HL-60 (cell line): ENCODE data around the gene TMEM233.

Experiments
- DNase-seq, 2 experiments: peaks; one replicate each; pipeline ENCODE4 v3.0.0-alpha.2; 2010 to 2020; ENCODE audit warnings: low read depth in 1 of 2, low spot score in 1 of 2
- H3K27ac ChIP-seq: fragments of 250-450 bp; sonication (Bioruptor Pico); replicated peaks from 2 replicates; pipeline ENCODE4 v1.5.1; 2020; ENCODE audit warnings: mild to moderate bottlenecking, moderate library complexity
- H3K27me3 ChIP-seq: fragments of 250-450 bp; sonication (Bioruptor Pico); 2 replicates; pipeline ENCODE4 v1.5.1; 2021; ENCODE audit warnings: mild to moderate bottlenecking, moderate library complexity; ENCODE audit not compliant: insufficient read depth, poor library complexity, severe bottlenecking
- H3K4me3 ChIP-seq: replicated peaks from 2 replicates; pipeline ENCODE4 v1.5.1; 2011; ENCODE audit warnings: mild to moderate bottlenecking, control low read depth, low read length; ENCODE audit not compliant: insufficient read depth
- GABPA ChIP-seq: IDR thresholded peaks from 2 replicates; pipeline ENCODE4 v1.6.1; 2012; ENCODE audit warnings: low read depth
- POLR2AphosphoS5 ChIP-seq: IDR thresholded peaks from 2 replicates; pipeline ENCODE4 v1.6.1; 2012; ENCODE audit warnings: low read depth
- SPI1 ChIP-seq: IDR thresholded peaks from 2 replicates; pipeline ENCODE4 v1.6.1; 2012; ENCODE audit warnings: low read depth, mild to moderate bottlenecking, borderline replicate concordance
- TF ChIP-seq, protein P1 (sequence below): IDR thresholded peaks from 2 replicates; pipeline ENCODE4 v1.6.1; 2012; ENCODE audit warnings: low read depth; ENCODE audit not compliant: insufficient replicate concordance
- TF ChIP-seq, protein P2 (sequence below): IDR thresholded peaks from one replicate; pipeline ENCODE4 v1.5.1; 2011; ENCODE audit warnings: low read length, control low read depth, inconsistent platforms; ENCODE audit not compliant: insufficient read depth

The TMEM233 gene

DNA sequence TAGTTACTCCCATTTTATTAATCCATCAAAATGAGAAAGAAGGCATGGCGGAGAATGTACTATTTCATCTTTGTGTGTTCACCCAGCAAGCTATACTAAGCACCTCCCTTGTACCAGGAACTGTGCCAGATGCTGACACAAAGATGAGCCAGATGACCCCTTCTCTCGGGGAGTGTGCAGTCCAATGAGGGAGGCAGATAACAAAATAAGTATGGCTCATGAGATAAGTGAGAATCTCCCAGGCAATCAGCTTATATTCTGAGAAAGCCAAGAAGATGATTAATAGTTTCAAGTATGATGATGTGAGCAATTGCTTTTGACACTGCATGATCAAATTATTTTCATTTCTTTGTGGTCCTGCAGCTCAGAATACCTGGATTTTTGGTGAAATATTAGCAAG lies 1.3 kb upstream of the TMEM233 start:
- TF ChIP-seq GABPA (no peak), POLR2AphosphoS5 (no peak), SPI1 (no peak)
- TF ChIP-seq, protein P1, sequence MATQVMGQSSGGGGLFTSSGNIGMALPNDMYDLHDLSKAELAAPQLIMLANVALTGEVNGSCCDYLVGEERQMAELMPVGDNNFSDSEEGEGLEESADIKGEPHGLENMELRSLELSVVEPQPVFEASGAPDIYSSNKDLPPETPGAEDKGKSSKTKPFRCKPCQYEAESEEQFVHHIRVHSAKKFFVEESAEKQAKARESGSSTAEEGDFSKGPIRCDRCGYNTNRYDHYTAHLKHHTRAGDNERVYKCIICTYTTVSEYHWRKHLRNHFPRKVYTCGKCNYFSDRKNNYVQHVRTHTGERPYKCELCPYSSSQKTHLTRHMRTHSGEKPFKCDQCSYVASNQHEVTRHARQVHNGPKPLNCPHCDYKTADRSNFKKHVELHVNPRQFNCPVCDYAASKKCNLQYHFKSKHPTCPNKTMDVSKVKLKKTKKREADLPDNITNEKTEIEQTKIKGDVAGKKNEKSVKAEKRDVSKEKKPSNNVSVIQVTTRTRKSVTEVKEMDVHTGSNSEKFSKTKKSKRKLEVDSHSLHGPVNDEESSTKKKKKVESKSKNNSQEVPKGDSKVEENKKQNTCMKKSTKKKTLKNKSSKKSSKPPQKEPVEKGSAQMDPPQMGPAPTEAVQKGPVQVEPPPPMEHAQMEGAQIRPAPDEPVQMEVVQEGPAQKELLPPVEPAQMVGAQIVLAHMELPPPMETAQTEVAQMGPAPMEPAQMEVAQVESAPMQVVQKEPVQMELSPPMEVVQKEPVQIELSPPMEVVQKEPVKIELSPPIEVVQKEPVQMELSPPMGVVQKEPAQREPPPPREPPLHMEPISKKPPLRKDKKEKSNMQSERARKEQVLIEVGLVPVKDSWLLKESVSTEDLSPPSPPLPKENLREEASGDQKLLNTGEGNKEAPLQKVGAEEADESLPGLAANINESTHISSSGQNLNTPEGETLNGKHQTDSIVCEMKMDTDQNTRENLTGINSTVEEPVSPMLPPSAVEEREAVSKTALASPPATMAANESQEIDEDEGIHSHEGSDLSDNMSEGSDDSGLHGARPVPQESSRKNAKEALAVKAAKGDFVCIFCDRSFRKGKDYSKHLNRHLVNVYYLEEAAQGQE, result no peak
- TF ChIP-seq, protein P2, sequence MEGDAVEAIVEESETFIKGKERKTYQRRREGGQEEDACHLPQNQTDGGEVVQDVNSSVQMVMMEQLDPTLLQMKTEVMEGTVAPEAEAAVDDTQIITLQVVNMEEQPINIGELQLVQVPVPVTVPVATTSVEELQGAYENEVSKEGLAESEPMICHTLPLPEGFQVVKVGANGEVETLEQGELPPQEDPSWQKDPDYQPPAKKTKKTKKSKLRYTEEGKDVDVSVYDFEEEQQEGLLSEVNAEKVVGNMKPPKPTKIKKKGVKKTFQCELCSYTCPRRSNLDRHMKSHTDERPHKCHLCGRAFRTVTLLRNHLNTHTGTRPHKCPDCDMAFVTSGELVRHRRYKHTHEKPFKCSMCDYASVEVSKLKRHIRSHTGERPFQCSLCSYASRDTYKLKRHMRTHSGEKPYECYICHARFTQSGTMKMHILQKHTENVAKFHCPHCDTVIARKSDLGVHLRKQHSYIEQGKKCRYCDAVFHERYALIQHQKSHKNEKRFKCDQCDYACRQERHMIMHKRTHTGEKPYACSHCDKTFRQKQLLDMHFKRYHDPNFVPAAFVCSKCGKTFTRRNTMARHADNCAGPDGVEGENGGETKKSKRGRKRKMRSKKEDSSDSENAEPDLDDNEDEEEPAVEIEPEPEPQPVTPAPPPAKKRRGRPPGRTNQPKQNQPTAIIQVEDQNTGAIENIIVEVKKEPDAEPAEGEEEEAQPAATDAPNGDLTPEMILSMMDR, result no peak
- H3K27me3 ChIP-seq, result peaks cover 33% of the 10 kb centered on the region
- H3K27ac ChIP-seq, result no peak overlapping the region
- H3K4me3 ChIP-seq, result no peak overlapping the region
- no peak for DNase-seq

DNA sequence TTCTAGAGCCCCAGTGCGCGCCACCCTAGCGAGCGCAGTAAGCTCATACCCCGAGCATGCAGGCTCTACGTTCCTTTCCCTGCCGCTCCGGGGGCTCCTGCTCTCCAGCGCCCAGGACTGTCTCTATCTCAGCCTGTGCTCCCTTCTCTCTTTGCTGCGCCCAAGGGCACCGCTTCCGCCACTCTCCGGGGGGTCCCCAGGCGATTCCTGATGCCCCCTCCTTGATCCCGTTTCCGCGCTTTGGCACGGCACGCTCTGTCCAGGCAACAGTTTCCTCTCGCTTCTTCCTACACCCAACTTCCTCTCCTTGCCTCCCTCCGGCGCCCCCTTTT lies 791 bp downstream of the TMEM233 start:
- Histone ChIP-seq H3K27me3 (peaks cover 35% of the 10 kb centered on the region), H3K27ac (no peak overlapping the region), H3K4me3 (no peak overlapping the region)
- TF ChIP-seq, protein P2, result no peak
- TF ChIP-seq POLR2AphosphoS5, result no peak
- TF ChIP-seq, protein P1, result no peak
- TF ChIP-seq SPI1, result no peak
- TF ChIP-seq GABPA, result no peak
- DNase-seq, result no peak

DNA sequence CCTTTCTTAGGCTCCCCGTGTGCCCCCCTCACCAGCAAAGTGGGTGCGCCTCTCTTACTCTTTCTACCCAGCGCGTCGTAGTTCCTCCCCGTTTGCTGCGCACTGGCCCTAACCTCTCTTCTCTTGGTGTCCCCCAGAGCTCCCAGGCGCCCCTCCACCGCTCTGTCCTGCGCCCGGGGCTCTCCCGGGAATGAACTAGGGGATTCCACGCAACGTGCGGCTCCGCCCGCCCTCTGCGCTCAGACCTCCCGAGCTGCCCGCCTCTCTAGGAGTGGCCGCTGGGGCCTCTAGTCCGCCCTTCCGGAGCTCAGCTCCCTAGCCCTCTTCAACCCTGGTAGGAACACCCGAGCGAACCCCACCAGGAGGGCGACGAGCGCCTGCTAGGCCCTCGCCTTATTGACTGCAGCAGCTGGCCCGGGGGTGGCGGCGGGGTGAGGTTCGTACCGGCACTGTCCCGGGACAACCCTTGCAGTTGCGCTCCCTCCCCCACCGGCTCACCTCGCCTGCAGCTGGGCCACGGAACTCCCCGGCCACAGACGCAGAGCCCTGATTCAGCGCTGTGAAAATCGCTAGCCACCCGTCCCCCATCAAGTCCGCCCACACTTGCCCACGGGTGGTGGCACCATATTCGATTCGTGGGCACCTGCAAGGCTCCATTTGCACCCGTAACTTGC lies 1.3 kb downstream of the TMEM233 start:
- TF ChIP-seq GABPA (no peak), SPI1 (no peak), POLR2AphosphoS5 (no peak)
- TF ChIP-seq, protein P1, result no peak
- TF ChIP-seq, protein P2, result no peak
- Histone ChIP-seq H3K27ac (no peak overlapping the region), H3K4me3 (no peak overlapping the region), H3K27me3 (peaks cover 39% of the 10 kb centered on the region)
- DNase-seq, result no peak
